Neural crest cell (in vitro differentiated cells): ENCODE results near the gene CHRNA4. TPM values are rescaled to one million over a fixed set of nuclear protein-coding genes. Genes with fewer than 3 reads are reported as not detected.

Experiments used
- DNase-seq: peaks from one replicate; pipeline ENCODE4 v3.0.0; 2021; ENCODE audit warnings: low read depth, mixed read lengths, low spot score
- H3K27ac Mint-ChIP-seq: one replicate; pipeline ENCODE4 v1.8.0; 2021; ENCODE audit warnings: mild to moderate bottlenecking, mixed read lengths; ENCODE audit not compliant: unreplicated experiment
- H3K27me3 Mint-ChIP-seq: 2 replicates; pipeline ENCODE4 v1.8.0; 2021; ENCODE audit warnings: low read depth, mild to moderate bottlenecking, mixed read lengths
- H3K36me3 Mint-ChIP-seq: 2 replicates; pipeline ENCODE4 v1.8.0; 2021; ENCODE audit warnings: low read depth, mild to moderate bottlenecking, mixed read lengths
- H3K4me1 Mint-ChIP-seq: 2 replicates; pipeline ENCODE4 v1.8.0; 2021; ENCODE audit warnings: mixed read lengths
- H3K4me3 Mint-ChIP-seq: one replicate; pipeline ENCODE4 v1.8.0; 2021; ENCODE audit warnings: mild to moderate bottlenecking, mixed read lengths
- H3K9me3 Mint-ChIP-seq: 2 replicates; pipeline ENCODE4 v1.8.0; 2021; ENCODE audit warnings: mixed read lengths
- total RNA-seq: library from RNA; stranded (reverse); gene quantifications from 2 replicates; pipeline ENCODE4 v1.2.1, GENCODE V29; 2021
- TF ChIP-seq, protein P1 (sequence below): fragments of 200-600 bp; sonication (generic); conservative IDR thresholded peaks from 2 replicates; pipeline ENCODE4 v1.5.0; 2021; ENCODE audit warnings: antibody characterized with exemption, mild to moderate bottlenecking

CHRNA4 gene
- total RNA-seq, 1 donor from 2014 or later, result 5.4 TPM

DNA sequence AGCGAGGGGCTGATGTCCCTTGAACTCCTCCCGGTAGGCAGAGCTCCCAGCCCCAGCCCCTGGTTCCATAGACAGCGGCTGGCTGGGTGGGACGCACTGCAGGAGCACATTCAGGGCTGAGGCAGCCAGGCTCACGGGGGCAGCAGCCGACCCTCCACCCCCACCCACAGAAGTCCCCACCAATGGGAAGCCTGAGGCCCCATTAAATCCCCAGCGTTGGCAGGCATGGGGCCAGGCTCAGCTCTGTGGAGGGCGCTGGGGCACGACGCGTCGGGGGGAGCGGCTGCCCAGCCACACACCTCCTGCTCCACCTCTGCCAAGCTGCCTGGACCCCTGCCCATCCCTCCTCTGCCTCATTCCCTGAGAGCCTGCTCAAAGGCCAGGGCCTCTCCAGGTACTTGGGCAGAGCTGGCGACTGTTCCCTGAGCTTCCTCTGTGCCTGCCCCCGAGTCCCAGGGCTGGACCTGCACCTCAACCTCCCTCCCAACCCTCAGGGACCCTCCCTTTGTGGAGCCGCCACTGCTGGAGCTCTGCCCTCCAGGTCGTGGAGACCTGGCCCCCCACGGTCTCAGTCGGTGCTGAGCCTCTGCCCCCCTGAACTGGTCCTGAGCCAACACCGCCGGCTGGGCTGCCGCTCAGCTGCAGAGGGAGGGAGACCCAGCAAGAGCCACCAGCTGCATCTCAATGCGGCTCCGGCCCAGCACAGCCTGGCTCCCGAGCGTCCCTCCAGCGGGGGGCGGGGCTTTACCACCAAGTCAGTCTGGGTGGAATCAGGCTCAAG, 9.1 kb downstream of the CHRNA4 start:
- peak; percentile 50 for DNase-seq
- H3K9me3 Mint-ChIP-seq, result peaks cover 6% of the 10 kb centered on the region
- H3K27me3 Mint-ChIP-seq, result peaks cover 5% of the 10 kb centered on the region
- no peak overlapping the region for H3K27ac Mint-ChIP-seq
- peaks cover 22% of the 10 kb centered on the region for H3K4me1 Mint-ChIP-seq
- peaks cover 4% of the 10 kb centered on the region for H3K36me3 Mint-ChIP-seq
- TF ChIP-seq, protein P1, sequence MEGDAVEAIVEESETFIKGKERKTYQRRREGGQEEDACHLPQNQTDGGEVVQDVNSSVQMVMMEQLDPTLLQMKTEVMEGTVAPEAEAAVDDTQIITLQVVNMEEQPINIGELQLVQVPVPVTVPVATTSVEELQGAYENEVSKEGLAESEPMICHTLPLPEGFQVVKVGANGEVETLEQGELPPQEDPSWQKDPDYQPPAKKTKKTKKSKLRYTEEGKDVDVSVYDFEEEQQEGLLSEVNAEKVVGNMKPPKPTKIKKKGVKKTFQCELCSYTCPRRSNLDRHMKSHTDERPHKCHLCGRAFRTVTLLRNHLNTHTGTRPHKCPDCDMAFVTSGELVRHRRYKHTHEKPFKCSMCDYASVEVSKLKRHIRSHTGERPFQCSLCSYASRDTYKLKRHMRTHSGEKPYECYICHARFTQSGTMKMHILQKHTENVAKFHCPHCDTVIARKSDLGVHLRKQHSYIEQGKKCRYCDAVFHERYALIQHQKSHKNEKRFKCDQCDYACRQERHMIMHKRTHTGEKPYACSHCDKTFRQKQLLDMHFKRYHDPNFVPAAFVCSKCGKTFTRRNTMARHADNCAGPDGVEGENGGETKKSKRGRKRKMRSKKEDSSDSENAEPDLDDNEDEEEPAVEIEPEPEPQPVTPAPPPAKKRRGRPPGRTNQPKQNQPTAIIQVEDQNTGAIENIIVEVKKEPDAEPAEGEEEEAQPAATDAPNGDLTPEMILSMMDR, result no peak
- H3K4me3 Mint-ChIP-seq, result no peak overlapping the region

DNA sequence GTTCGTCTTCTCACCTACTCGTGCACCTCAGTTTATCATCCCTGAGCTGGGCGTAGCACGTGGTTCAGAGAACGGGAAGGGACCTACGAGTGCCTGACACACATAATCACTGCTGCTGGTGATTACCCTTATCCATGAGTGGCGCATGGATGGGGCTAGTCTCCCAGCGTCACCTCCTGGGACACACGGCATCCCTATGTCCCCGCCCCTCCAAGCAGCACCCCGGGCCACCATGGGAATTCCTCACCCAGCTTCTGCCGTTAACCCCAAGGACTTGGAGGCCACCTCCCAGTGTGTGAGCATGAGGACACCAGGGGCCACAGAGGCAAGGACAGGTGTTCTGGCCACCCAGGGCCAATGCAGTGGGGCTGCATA, 9.8 kb downstream of the CHRNA4 start:
- H3K9me3 Mint-ChIP-seq, result peaks cover 6% of the 10 kb centered on the region
- peaks cover 5% of the 10 kb centered on the region for H3K27me3 Mint-ChIP-seq
- no peak overlapping the region for H3K4me3 Mint-ChIP-seq
- TF ChIP-seq, protein P1, result no peak
- H3K4me1 Mint-ChIP-seq, result peaks cover 22% of the 10 kb centered on the region
- no peak for DNase-seq
- no peak overlapping the region for H3K27ac Mint-ChIP-seq
- peaks cover 4% of the 10 kb centered on the region for H3K36me3 Mint-ChIP-seq

DNA sequence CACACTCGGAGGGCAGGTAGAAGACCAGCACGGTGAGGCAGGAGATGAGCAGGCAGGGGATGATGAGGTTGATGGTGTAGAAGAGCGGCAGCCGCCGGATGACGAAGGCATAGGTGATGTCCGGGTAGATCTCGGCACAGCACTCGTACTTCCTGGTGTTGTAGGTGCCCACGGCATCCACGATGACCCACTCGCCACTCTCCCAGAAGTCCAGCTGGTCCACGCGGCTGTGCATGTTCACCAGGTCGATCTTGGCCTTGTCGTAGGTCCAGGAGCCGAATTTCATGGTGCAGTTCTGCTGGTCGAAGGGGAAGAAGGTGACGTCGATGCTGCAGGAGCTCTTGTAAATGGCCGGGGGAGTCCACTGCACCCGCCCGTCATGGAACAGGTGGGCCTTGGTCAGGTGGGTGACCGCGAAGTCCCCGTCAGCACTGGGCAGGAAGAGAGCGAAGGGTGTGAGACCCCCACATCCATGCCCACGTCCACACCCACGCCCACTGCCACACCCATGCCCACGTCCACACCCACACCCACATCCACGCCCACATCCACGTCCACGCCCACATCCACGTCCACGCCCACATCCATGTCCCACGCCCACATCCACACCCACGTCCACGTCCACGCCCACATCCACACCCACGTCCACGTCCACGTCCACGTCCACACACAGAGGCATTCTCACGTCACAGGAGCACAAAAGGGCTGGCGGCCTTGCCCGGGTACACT, 10.4 kb downstream of the CHRNA4 start:
- no peak overlapping the region for H3K4me3 Mint-ChIP-seq
- no peak overlapping the region for H3K27ac Mint-ChIP-seq
- DNase-seq, result no peak
- TF ChIP-seq, protein P1, result no peak
- peaks cover 5% of the 10 kb centered on the region for H3K27me3 Mint-ChIP-seq
- peaks cover 4% of the 10 kb centered on the region for H3K36me3 Mint-ChIP-seq
- H3K4me1 Mint-ChIP-seq, result peaks cover 22% of the 10 kb centered on the region
- H3K9me3 Mint-ChIP-seq, result peaks cover 6% of the 10 kb centered on the region

DNA sequence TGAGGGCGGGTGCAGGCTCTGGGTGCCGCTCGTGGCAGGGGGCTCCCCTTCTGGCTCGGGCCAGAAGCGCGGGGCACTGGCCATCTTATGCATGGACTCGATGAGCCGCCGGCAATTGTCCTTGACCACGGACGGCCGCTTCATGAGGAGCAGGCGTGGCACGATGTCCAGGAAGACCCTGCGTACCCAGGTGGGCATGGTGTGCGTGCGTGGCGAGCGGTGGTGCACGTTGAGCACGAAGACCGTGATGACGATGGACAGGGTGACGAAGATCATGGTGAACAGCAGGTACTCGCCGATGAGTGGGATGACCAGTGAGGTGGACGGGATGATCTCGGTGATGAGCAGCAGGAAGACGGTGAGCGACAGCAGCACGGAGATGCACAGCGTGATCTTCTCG, 11.0 kb downstream of the CHRNA4 start:
- no peak for DNase-seq
- H3K9me3 Mint-ChIP-seq, result peaks cover 6% of the 10 kb centered on the region
- no peak overlapping the region for H3K4me3 Mint-ChIP-seq
- TF ChIP-seq, protein P1, result no peak
- H3K36me3 Mint-ChIP-seq, result peaks cover 4% of the 10 kb centered on the region
- peaks cover 22% of the 10 kb centered on the region for H3K4me1 Mint-ChIP-seq
- H3K27me3 Mint-ChIP-seq, result peaks cover 5% of the 10 kb centered on the region
- no peak overlapping the region for H3K27ac Mint-ChIP-seq

DNA sequence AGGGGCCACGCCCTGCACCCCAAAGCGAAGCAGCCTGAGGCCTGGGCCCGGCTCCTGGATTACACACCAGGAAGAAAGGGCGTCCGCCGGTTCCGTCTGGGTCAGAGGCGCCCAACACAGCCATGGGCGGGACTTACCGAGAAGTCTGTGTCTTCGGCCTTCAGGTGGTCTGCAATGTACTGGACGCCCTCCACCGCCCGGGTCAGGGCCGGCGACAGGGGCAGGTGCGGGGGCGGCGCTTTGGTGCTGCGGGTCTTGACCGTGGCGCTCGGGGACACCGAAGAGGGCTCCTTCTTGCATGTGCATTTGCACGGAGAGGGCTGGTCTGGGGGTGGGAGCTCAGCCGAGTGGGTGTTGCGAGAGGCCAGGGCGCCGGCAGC, 11.6 kb downstream of the CHRNA4 start:
- H3K4me3 Mint-ChIP-seq, result no peak overlapping the region
- DNase-seq, result no peak
- H3K27me3 Mint-ChIP-seq, result peaks cover 2% of the 10 kb centered on the region
- peaks cover 4% of the 10 kb centered on the region for H3K36me3 Mint-ChIP-seq
- H3K9me3 Mint-ChIP-seq, result peaks cover 6% of the 10 kb centered on the region
- H3K27ac Mint-ChIP-seq, result no peak overlapping the region
- peaks cover 17% of the 10 kb centered on the region for H3K4me1 Mint-ChIP-seq
- TF ChIP-seq, protein P1, result no peak
